HG03442 (cell line): ENCODE measurements around the gene CCN5.

Experiments
- ATAC-seq: cut with Tn5 transposase; IDR thresholded peaks from one replicate; pipeline ENCODE4 v1.9.1; 2021; ENCODE audit warnings: mild to moderate bottlenecking, moderate library complexity; ENCODE audit not compliant: unreplicated experiment

CCN5 gene

DNA sequence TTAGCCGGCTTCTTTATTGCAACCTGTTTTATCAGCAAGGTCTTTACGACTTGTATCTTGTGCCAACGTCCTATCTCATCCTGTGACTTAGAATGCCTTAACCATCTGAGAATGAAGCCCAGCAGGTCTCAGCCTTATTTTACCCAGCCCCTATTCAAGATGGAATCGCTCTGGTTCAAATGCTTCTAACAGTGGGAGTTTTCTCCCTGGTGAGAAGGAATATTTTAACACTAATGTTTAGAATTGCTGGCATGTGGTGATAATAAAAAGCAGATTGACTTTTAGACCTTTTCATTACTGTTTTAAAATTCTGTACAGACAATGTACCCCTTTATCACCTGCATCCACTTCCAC lies 20.6 kb downstream of the CCN5 start:
- ATAC-seq: no peak

- ATAC-seq: no peak
These were observed 21.2 kb downstream of the CCN5 start for GRCh38 chr20:44736170-44737021.

DNA sequence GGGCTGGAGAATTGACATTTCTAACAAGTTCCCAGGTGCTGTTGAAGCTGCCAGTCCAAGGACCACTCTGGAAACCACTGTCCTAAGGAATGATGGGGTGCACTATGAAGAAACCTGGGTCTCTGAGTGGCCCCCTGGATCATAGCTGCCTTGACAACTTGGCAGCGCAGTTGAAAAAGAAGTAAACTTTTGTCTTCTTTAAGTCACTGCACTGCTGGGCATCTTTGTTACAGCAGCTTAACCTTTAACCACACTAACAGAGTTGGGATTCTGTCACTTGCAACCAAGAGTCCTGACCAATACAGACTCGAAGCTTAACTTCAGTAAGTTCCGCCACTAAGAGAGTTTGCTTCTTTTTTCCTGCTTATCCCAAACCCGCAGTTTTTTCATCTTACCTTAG lies 21.9 kb downstream of the CCN5 start:
- ATAC-seq: no peak

GRCh38 chr20:44738813-44739477 lies 23.8 kb downstream of the CCN5 start:
- ATAC-seq: peak; percentile 42

DNA sequence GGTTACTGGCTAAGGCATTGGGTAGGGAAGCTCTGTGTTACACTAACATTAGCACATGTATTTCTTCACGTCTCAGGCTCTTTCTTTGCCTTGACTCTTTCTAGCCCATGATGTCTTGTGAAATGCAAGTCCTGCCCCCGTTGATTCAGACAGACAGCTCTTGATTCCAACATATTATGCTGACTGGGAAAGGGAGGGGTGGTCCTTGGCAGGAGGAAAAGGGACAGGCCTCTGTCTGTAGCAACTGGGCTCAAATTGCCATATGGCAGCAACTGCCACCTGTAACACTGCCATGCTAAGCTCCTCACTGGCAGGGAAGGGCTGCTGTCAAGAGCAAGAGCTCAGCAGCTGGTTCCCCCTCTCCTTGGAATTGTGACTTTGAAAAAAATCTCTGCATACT lies 24.8 kb downstream of the CCN5 start:
- no peak for ATAC-seq

- ATAC-seq: no peak
These were observed 27.3 kb downstream of the CCN5 start for GRCh38 chr20:44742304-44743079.

- ATAC-seq: no peak
These were observed 28.0 kb downstream of the CCN5 start for GRCh38 chr20:44743080-44743701.

DNA sequence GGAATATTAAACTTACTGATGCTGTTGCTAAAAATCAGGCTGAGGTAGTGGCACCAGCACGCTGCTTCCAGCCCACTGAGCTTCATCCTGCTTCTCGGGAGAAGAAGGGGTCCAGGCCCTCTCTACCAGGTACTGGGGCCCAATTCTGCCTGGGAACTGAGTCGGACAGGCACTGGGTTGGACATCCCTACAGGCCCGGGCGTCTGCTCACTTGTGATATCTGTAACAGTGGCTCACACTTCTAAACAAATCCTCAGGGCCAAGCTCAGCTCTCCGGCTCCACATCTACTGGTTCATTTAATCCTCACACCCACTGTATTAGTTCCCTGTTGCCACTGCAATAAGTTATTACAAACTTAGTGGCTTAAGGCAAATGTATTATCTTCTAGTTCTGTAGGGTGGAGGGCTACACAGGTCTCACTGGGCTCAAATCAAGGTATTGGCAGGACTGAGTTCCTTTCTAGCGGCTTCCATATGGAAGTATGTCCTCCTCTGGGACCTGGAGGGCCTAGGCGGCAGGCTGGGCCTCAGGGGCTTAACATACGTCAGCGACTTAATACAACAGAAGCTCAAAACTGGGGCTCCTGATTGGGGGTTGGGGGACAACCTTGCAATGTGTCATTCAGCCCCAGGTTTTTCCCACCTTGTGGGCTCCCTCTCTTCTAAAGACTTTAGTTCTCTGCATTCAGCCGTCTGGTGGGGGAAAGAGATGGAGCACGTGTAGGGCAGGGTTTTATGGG lies 28.9 kb downstream of the CCN5 start:
- ATAC-seq: no peak

DNA sequence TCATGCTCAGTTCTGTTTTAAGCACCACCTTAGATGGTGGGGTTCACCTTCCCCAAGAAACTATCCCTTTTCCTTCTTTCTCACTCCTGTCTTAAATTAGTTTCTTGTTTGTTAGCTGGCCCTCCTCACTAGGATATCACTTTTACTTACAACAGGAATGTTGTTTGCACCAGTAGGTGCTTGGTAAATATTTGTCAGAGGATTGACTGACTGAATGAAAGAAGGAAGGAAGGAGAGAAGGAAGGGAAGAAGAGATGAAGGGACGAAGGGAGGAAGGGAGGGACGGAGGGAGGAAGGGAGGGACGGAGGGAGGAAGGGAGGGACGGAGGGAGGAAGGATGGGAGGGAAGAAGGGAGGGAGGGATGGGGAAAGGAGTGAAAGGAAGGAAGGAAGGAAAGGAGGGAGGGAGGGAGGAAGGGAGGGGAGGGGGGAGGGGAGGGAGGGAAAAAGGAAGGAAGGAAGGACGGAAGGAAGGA lies 30.0 kb downstream of the CCN5 start:
- ATAC-seq: no peak

- ATAC-seq: no peak
These were observed 30.6 kb downstream of the CCN5 start, which contains the start of gene KCNK15 for GRCh38 chr20:44745598-44746366. Gene KCNK15, plus strand, starts transcription at chr20:44745865. Its CDS starts 46 bp downstream, at chr20:44745911.

GRCh38 chr20:44746367-44747165 lies 31.4 kb downstream of the CCN5 start:
- no peak for ATAC-seq

DNA sequence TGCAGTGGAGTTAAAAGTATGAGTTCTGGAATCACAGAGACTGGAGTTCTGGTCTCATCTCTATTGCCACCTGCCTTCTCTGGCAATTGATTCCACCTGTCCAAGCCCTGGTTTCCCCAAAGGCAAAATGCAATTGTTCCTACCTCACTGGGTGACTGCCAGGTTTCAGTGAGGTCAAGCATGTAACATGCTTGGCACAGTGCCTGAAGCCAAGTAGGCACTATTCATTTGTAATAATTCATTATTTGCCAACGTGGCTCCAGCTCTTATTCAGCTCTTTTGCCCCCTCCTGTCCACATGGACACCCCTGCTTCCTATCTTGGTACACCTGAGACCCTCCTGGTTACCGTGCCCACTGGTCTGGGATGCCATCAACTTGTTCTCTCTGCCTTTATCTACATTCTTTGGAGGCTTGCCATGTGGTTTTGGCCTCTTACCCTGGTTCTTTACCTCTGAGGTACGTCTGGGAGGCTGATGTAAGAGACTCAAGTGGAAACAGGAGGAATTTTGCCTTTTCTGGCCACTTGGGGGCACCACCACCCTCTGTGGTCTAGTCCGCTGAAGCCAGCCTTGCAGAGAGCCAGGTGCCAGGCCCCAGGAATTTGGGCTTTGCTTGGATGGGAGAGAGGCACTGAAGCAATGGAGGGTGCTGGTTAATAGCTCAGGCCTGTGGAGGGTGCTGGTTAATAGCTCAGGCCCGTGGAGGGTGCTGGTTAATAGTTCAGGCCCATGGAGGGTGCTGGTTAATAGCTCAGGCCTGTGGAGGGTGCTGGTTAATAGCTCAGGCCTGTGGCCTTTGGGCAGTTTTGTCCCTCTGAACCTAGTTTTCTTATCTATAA lies 32.2 kb downstream of the CCN5 start:
- no peak for ATAC-seq

DNA sequence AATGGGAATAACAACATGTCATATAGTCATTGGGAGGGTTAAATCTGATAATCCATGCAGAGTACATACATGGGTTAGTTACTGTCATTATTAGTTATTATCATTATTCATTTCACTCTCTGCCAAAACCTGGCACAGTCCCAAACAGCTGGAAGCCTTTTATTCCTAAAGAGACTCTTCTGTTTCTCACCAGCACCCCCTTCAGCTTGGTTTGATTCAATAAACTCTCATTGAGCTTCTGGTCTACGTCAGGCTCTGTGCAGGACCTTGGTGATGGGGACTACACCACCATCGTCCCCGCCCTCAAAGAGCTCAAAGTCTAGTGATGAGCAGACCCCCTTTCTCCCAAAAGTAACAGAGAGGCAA lies 32.8 kb downstream of the CCN5 start:
- ATAC-seq: no peak

DNA sequence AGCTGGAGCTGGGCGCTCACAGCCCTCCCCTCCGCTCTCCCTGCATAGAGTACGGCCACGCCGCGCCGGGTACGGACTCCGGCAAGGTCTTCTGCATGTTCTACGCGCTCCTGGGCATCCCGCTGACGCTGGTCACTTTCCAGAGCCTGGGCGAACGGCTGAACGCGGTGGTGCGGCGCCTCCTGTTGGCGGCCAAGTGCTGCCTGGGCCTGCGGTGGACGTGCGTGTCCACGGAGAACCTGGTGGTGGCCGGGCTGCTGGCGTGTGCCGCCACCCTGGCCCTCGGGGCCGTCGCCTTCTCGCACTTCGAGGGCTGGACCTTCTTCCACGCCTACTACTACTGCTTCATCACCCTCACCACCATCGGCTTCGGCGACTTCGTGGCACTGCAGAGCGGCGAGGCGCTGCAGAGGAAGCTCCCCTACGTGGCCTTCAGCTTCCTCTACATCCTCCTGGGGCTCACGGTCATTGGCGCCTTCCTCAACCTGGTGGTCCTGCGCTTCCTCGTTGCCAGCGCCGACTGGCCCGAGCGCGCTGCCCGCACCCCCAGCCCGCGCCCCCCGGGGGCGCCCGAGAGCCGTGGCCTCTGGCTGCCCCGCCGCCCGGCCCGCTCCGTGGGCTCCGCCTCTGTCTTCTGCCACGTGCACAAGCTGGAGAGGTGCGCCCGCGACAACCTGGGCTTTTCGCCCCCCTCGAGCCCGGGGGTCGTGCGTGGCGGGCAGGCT lies 35.1 kb downstream of the CCN5 start:
- no peak for ATAC-seq

- ATAC-seq: no peak
These were observed 37.1 kb downstream of the CCN5 start for GRCh38 chr20:44752099-44752931.

DNA sequence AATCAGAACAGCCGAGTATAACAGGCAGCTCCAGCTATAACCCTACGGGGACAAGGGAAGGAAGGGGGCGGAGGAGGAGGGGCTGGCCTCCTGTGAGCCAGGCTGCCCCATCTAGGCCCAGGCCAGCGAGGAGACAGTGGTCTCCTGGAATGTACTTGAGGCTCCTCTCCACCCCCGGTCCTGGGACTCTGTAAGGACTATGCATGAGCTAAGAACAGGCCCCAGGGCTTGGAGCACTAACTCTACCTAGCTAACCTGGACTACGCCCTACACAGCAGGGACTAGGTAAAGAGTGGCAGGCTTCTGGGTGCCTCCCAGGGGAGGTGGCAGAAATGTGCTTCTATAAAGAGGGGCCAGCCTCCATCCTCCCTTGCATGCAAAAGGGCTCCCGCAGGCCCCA lies 39.4 kb downstream of the CCN5 start:
- ATAC-seq: no peak
